Measurements from ENCODE around the gene DIDO1.

The DIDO1 gene

GRCh38 chr20:62951143-62951895 is 25.0 kb upstream of the DIDO1 start:
- DNase-seq (ENCODE audit: low read depth in 2 of 2), result no peak

- no peak for DNase-seq (ENCODE audit: low read depth in 2 of 2)
These were observed 24.4 kb upstream of the DIDO1 start for GRCh38 chr20:62950741-62951140.

GRCh38 chr20:62949962-62950361 is 23.7 kb upstream of the DIDO1 start:
- DNase-seq (ENCODE audit: low read depth in 2 of 2), result no peak

- DNase-seq (ENCODE audit: low read depth in 2 of 2), result no peak
These were observed 23.0 kb upstream of the DIDO1 start for GRCh38 chr20:62949153-62949821.

- DNase-seq (ENCODE audit: low read depth in 2 of 2), result no peak
These were observed 21.4 kb upstream of the DIDO1 start for GRCh38 chr20:62947532-62948300.

GRCh38 chr20:62946918-62947317 is 20.6 kb upstream of the DIDO1 start:
- no peak for DNase-seq (ENCODE audit: low read depth in 2 of 2)

- no peak for DNase-seq (ENCODE audit: low read depth in 2 of 2)
These were observed 19.6 kb upstream of the DIDO1 start for GRCh38 chr20:62945771-62946339.

GRCh38 chr20:62944746-62945145 is 18.4 kb upstream of the DIDO1 start:
- no peak for DNase-seq (ENCODE audit: low read depth in 2 of 2)

GRCh38 chr20:62944184-62944583 is 17.9 kb upstream of the DIDO1 start:
- no peak for DNase-seq (ENCODE audit: low read depth in 2 of 2)

GRCh38 chr20:62943396-62943795 is 17.1 kb upstream of the DIDO1 start:
- no peak for DNase-seq (ENCODE audit: low read depth in 2 of 2)

- DNase-seq (ENCODE audit: low read depth in 2 of 2), result no peak
These were observed 16.2 kb upstream of the DIDO1 start for GRCh38 chr20:62942456-62942855.

GRCh38 chr20:62941792-62942191 is 15.5 kb upstream of the DIDO1 start:
- no peak for DNase-seq (ENCODE audit: low read depth in 2 of 2)

GRCh38 chr20:62940875-62941274 is 14.6 kb upstream of the DIDO1 start:
- no peak for DNase-seq (ENCODE audit: low read depth in 2 of 2)

GRCh38 chr20:62938105-62938888 is 12.0 kb upstream of the DIDO1 start, which contains the start of gene GID8:
Gene GID8, plus strand, starts transcription at chr20:62938147. Its CDS starts 3,356 bp downstream, at chr20:62941503.
- DNase-seq (ENCODE audit: low read depth in 2 of 2), result no peak

- peak; percentile 96 for DNase-seq (ENCODE audit: low read depth in 2 of 2)
These were observed 11.2 kb upstream of the DIDO1 start for GRCh38 chr20:62937268-62938104.

GRCh38 chr20:62935968-62936585 is 9.8 kb upstream of the DIDO1 start:
- no peak for DNase-seq (ENCODE audit: low read depth in 2 of 2)

- no peak for DNase-seq (ENCODE audit: low read depth in 2 of 2)
These were observed 9.1 kb upstream of the DIDO1 start for GRCh38 chr20:62935204-62935967.

GRCh38 chr20:62933966-62934365 is 7.7 kb upstream of the DIDO1 start:
- no peak for DNase-seq (ENCODE audit: low read depth in 2 of 2)

- DNase-seq (ENCODE audit: low read depth in 2 of 2), result no peak
These were observed 5.2 kb upstream of the DIDO1 start for GRCh38 chr20:62931464-62931863.
